ENCODE results near the gene LINGO1. TPM values are rescaled to one million over a fixed set of nuclear protein-coding genes. Genes with fewer than 3 reads are reported as not detected.

LINGO1 gene
- total and polyA plus RNA-seq, 5 donors = 5.1 to 12.1 (median 8.1) TPM

DNA sequence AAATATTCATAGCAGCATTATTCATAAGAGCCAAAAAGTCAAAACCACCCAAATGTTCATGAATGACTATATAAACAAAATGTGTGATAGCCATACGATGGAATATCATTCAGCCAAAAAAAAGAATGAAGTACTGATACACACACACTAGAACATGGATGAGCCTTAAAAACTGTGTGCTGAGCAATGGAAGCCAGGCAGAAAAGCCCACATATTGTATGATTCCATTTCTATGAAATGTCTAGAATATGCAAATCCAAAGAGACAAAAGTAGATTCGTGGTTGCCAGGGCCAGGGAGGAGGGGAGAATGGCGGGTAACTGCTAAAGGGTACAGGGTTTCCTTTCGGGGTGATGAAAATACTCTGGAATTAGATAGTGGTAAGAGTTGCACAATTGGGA, 37.2 kb upstream of the LINGO1 start:
- no peak overlapping the region for H3K4me3 ChIP-seq (ENCODE audit: low read length)
- no peaks in the 10 kb centered on the region for H3K4me1 ChIP-seq (ENCODE audit: control insufficient read depth, insufficient read depth, low read length)
- WGBS = 77% methylated on average over 4 of the region's 4 CpGs
- no peaks in the 10 kb centered on the region for H3K27me3 ChIP-seq (ENCODE audit: control insufficient read depth, insufficient read depth)
- intact Hi-C loops (cut with DNase I) = loop anchor here in 1 of 4 donors (10.0 kb wide), 1 partner anchor 145 kb away; no protein-coding TSS in a partner anchor
- H3K9me3 ChIP-seq (ENCODE audit: control insufficient read depth, low read length) = no peaks in the 10 kb centered on the region
- ATAC-seq (no peak), DNase-seq (no peak)
- no peak overlapping the region for H3K27ac ChIP-seq (ENCODE audit: low read length)

- DNase-seq = peak in 1 of 3 donors; percentile 9
- 52% methylated on average over 11 of the region's 11 CpGs for WGBS
- Histone ChIP-seq H3K4me1 (ENCODE audit: control insufficient read depth, insufficient read depth, low read length) (no peaks in the 10 kb centered on the region), H3K4me3 (ENCODE audit: low read length) (no peak overlapping the region), H3K9me3 (ENCODE audit: control insufficient read depth, low read length) (no peaks in the 10 kb centered on the region), H3K27me3 (ENCODE audit: control insufficient read depth, insufficient read depth) (no peaks in the 10 kb centered on the region), H3K27ac (ENCODE audit: low read length) (no peak overlapping the region)
- no peak for ATAC-seq
- intact Hi-C loops (cut with DNase I) = loop anchor here in 1 of 4 donors (10.0 kb wide), 1 partner anchor 147 kb away; no protein-coding TSS in a partner anchor
These were observed 34.9 kb upstream of the LINGO1 start for GRCh38 chr15:77667338-77668234.

GRCh38 chr15:77666296-77666660, 33.6 kb upstream of the LINGO1 start:
- H3K27me3 ChIP-seq (ENCODE audit: control insufficient read depth, insufficient read depth) = no peaks in the 10 kb centered on the region
- WGBS = 67% methylated on average over 5 of the region's 5 CpGs

GRCh38 chr15:77665530-77666295, 33.0 kb upstream of the LINGO1 start:
- H3K27me3 ChIP-seq (ENCODE audit: control insufficient read depth, insufficient read depth) = no peaks in the 10 kb centered on the region
- no peak for ATAC-seq
- no peaks in the 10 kb centered on the region for H3K9me3 ChIP-seq (ENCODE audit: control insufficient read depth, low read length)
- H3K4me3 ChIP-seq (ENCODE audit: low read length) = no peak overlapping the region
- H3K27ac ChIP-seq (ENCODE audit: low read length) = no peak overlapping the region
- WGBS = 88% methylated on average over 12 of the region's 12 CpGs
- intact Hi-C loops (cut with DNase I) = loop anchor here in 1 of 4 donors (10.0 kb wide), 1 partner anchor 149 kb away; no protein-coding TSS in a partner anchor
- H3K4me1 ChIP-seq (ENCODE audit: control insufficient read depth, insufficient read depth, low read length) = no peaks in the 10 kb centered on the region
- no peak for DNase-seq

More at GRCh38 chr15:77666296-77666660, 33.6 kb upstream of the LINGO1 start:
- Histone ChIP-seq H3K4me3 (ENCODE audit: low read length) (no peak overlapping the region), H3K27ac (ENCODE audit: low read length) (no peak overlapping the region), H3K9me3 (ENCODE audit: control insufficient read depth, low read length) (no peaks in the 10 kb centered on the region), H3K4me1 (ENCODE audit: control insufficient read depth, insufficient read depth, low read length) (no peaks in the 10 kb centered on the region)
- DNase-seq (no peak), ATAC-seq (no peak)
- intact Hi-C loops (cut with DNase I) = loop anchor here in 1 of 4 donors (10.0 kb wide), 1 partner anchor 149 kb away; no protein-coding TSS in a partner anchor

GRCh38 chr15:77664428-77664827, 31.7 kb upstream of the LINGO1 start:
- WGBS = 70% methylated on average over 5 of the region's 5 CpGs
- Histone ChIP-seq H3K27me3 (ENCODE audit: control insufficient read depth, insufficient read depth) (no peaks in the 10 kb centered on the region), H3K9me3 (ENCODE audit: control insufficient read depth, low read length) (no peaks in the 10 kb centered on the region), H3K27ac (ENCODE audit: low read length) (no peak overlapping the region), H3K4me1 (ENCODE audit: control insufficient read depth, insufficient read depth, low read length) (no peaks in the 10 kb centered on the region), H3K4me3 (ENCODE audit: low read length) (no peak overlapping the region)
- intact Hi-C loops (cut with DNase I) = loop anchor here in 1 of 4 donors (10.0 kb wide), 1 partner anchor 150 kb away; no protein-coding TSS in a partner anchor
- no peak for ATAC-seq
- DNase-seq = no peak

GRCh38 chr15:77663256-77663655, 30.5 kb upstream of the LINGO1 start:
- intact Hi-C loops (cut with DNase I) = loop anchor here in 1 of 4 donors (10.0 kb wide), 1 partner anchor 152 kb away; no protein-coding TSS in a partner anchor
- no peak for ATAC-seq
- 66% methylated on average over 5 of the region's 5 CpGs for WGBS
- DNase-seq = no peak
- Histone ChIP-seq H3K4me3 (ENCODE audit: low read length) (no peak overlapping the region), H3K9me3 (ENCODE audit: control insufficient read depth, low read length) (no peaks in the 10 kb centered on the region), H3K27me3 (ENCODE audit: control insufficient read depth, insufficient read depth) (no peaks in the 10 kb centered on the region), H3K4me1 (ENCODE audit: control insufficient read depth, insufficient read depth, low read length) (no peaks in the 10 kb centered on the region), H3K27ac (ENCODE audit: low read length) (no peak overlapping the region)

DNA sequence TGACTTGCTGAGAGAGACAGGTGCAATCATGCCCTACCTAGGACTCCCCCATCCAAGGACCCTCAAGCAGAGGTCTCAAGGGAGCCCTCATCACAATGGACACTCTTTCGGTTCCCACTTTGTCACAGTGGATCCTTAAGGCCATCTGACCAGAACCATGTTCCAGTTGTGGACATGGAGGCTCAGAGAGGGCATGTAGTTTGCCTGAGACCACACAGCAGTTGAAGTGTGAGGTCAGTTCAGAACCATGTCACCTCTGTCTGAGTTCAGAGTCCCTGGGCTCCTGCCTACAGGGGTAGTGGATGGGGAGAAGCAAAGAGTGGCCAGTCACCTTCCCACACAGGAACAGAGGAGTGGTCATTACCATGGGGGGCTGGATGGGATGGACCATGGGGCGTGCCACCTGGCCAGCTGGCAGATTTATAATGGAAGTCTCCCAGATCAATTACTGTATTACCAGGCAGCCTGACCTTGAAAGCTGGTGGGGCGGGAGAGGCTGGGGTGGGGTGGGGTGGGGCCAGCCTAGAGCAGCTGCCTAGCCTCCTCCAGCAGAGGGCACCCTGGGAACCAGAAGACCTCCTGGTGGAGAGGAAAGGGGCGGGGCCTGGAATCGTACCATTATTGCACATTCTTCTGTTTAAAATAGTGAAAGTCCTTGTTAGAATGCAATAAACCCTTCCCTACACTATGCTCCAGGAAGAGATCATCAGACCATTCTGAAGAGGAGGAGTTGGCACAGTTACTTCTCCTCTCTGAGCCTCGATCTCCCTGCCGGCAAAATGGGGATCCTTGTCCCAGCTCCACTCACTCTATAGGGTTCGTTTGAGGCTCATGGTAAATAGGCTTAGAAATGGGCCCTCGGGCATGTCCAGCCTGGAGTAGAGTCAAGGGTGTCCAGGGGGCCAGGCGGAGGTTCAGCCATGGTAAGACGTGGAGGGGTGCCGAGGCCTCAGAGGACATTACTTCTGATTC, 26.9 kb upstream of the LINGO1 start:
- peak; percentile 50 to 78 (median 78) for DNase-seq
- Histone ChIP-seq H3K9me3 (ENCODE audit: control insufficient read depth, low read length) (no peaks in the 10 kb centered on the region), H3K27me3 (ENCODE audit: control insufficient read depth, insufficient read depth) (no peaks in the 10 kb centered on the region), H3K4me1 (ENCODE audit: control insufficient read depth, insufficient read depth, low read length) (no peaks in the 10 kb centered on the region), H3K27ac (ENCODE audit: low read length) (no peak overlapping the region), H3K4me3 (ENCODE audit: low read length) (no peak overlapping the region)
- WGBS = 56% methylated on average over 12 of the region's 12 CpGs
- peak; percentile 52 to 54 for ATAC-seq
- intact Hi-C loops (cut with DNase I) = loop anchor here in 2 of 4 donors (10.0 kb wide), 1 partner anchor 155 kb away; no protein-coding TSS in a partner anchor

- H3K4me1 ChIP-seq (ENCODE audit: control insufficient read depth, insufficient read depth, low read length) = no peaks in the 10 kb centered on the region
- no peak overlapping the region for H3K27ac ChIP-seq (ENCODE audit: low read length)
- intact Hi-C loops (cut with DNase I) = loop anchor here in 1 of 4 donors (10.0 kb wide), 1 partner anchor 156 kb away; no protein-coding TSS in a partner anchor
- DNase-seq (no peak), ATAC-seq (no peak)
- H3K4me3 ChIP-seq (ENCODE audit: low read length) = no peak overlapping the region
- WGBS = 73% methylated on average over 6 of the region's 6 CpGs
- no peaks in the 10 kb centered on the region for H3K9me3 ChIP-seq (ENCODE audit: control insufficient read depth, low read length)
- no peaks in the 10 kb centered on the region for H3K27me3 ChIP-seq (ENCODE audit: control insufficient read depth, insufficient read depth)
These were observed 25.6 kb upstream of the LINGO1 start for GRCh38 chr15:77658304-77658703.

DNA sequence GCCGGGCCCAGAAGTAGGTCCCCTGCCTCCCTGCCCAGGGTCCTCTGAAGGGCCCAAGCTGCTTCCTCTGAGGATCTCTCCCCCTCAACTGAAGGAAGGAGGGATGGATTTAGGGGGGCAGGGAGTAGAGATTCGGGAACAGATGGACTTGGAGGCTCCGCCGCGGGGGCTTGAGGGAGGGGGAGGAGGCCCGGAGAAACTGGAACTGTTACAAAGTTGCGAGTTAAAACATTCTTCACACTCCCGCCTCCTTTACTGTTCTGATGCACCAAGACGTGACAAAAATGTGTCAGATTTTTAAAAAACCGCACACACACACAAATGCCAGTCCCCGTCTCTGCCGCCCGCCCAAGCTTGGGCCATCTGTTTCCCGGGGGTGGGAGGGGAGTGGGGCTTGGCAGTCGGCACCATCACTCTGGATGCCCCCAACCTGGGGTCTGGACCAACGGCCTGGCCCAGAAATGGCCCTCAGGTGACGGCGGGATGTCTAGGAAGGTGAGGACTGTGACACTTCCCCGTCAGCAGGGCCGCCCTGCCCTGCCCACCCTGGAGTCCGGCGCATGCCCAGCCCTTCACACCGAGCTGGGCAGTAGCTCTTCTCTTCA, 25.0 kb upstream of the LINGO1 start:
- Histone ChIP-seq H3K27me3 (ENCODE audit: control insufficient read depth, insufficient read depth) (no peaks in the 10 kb centered on the region), H3K27ac (ENCODE audit: low read length) (no peak overlapping the region), H3K9me3 (ENCODE audit: control insufficient read depth, low read length) (no peaks in the 10 kb centered on the region), H3K4me1 (ENCODE audit: control insufficient read depth, insufficient read depth, low read length) (no peaks in the 10 kb centered on the region), H3K4me3 (ENCODE audit: low read length) (no peak overlapping the region)
- ATAC-seq (no peak), DNase-seq (no peak)
- 68% methylated on average over 23 of the region's 23 CpGs for WGBS
- intact Hi-C loops (cut with DNase I) = loop anchor here in 1 of 4 donors (10.0 kb wide), 1 partner anchor 157 kb away; no protein-coding TSS in a partner anchor
